ENCODE data around the gene SLC7A10. TPM values are rescaled to one million over a fixed set of nuclear protein-coding genes. Genes with fewer than 3 reads are reported as not detected.

SLC7A10 gene
- total and polyA plus RNA-seq, 3 donors from 2014 or later: 2.1 to 5.8 (median 3.0) TPM

DNA sequence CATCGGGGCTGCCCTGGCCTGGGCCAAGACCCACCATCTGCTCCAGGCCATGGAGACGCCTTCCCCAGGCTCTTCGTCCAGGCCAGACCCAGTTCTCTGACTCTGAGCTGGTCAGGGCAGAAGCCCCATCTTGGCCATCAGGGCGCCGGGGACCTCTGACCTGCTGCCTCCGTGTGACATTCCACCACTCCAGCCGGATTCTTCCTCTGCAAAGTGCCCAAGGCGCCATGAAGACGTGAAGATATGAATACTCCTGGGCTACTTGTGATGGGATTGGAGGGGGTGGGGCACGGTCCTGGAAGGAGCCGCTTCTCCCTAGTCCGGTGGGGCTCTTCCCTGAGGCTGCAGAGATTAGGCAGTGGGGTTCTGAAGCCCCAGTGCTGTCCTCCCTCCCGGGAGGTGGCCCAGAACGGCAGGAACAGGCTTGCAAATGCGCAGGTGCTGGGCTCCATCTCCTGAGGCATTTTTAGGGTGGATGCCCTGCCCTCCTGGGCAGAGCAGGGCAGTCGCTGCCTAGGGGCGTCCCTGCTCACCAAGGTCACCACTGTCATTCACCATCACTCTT, 26.0 kb upstream of the SLC7A10 start:
- TF ChIP-seq, protein P1, sequence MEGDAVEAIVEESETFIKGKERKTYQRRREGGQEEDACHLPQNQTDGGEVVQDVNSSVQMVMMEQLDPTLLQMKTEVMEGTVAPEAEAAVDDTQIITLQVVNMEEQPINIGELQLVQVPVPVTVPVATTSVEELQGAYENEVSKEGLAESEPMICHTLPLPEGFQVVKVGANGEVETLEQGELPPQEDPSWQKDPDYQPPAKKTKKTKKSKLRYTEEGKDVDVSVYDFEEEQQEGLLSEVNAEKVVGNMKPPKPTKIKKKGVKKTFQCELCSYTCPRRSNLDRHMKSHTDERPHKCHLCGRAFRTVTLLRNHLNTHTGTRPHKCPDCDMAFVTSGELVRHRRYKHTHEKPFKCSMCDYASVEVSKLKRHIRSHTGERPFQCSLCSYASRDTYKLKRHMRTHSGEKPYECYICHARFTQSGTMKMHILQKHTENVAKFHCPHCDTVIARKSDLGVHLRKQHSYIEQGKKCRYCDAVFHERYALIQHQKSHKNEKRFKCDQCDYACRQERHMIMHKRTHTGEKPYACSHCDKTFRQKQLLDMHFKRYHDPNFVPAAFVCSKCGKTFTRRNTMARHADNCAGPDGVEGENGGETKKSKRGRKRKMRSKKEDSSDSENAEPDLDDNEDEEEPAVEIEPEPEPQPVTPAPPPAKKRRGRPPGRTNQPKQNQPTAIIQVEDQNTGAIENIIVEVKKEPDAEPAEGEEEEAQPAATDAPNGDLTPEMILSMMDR (IDR thresholded peaks at IDR 0.05): no peak
- TF ChIP-seq POLR2A (IDR thresholded peaks at IDR 0.05): no peak
- intact Hi-C loops (cut with DNase I; ENCODE audit: low total_unique reads): no loop called here
- no peak overlapping the region for H3K27ac ChIP-seq

DNA sequence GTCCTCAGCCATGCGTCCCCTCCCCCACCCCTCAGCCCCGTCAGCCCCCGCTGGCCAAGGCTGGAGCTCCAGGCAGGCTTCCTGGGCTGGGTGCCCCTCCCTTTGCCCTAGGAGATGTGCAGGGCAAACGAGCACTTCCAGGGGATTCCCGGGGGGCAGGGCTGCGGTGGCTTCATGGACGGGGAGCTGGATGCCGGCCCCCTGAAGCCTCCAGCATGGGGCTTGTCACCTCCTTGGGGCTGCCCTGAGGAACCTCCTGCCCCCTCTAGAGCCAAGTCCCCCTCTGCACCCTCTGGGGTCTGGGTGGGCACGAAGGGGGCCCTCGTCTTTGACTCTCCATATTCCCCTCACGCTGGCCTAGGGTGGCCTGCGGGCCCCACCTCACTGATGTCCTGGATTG, 25.4 kb upstream of the SLC7A10 start:
- H3K9me3 ChIP-seq: no peaks in the 10 kb centered on the region
- no peaks in the 10 kb centered on the region for H3K36me3 ChIP-seq (ENCODE audit: low read depth, missing control alignments)
- no peaks in the 10 kb centered on the region for H3K4me1 ChIP-seq
- TF ChIP-seq, protein P1 (IDR thresholded peaks at IDR 0.05): no peak
- TF ChIP-seq POLR2A (IDR thresholded peaks at IDR 0.05): no peak
- no peak for DNase-seq
- intact Hi-C loops (cut with DNase I; ENCODE audit: low total_unique reads): no loop called here
- 64% methylated on average over 12 of the region's 12 CpGs; no CpG with 5 or more reads in 1 of the 2 donors for WGBS, 2 donors
- H3K27me3 ChIP-seq: no peaks in the 10 kb centered on the region
- no peak overlapping the region for H3K27ac ChIP-seq
- no peak overlapping the region for H3K4me3 ChIP-seq

More for the DNA sequence above, 26.0 kb upstream of the SLC7A10 start:
- Histone ChIP-seq H3K4me1 (no peaks in the 10 kb centered on the region), H3K36me3 (ENCODE audit: low read depth, missing control alignments) (no peaks in the 10 kb centered on the region), H3K4me3 (no peak overlapping the region), H3K27me3 (no peaks in the 10 kb centered on the region), H3K9me3 (no peaks in the 10 kb centered on the region)
- 51 to 83% methylated on average over 2 to 17 of the region's 17 CpGs for WGBS, 2 donors
- no peak for DNase-seq

DNA sequence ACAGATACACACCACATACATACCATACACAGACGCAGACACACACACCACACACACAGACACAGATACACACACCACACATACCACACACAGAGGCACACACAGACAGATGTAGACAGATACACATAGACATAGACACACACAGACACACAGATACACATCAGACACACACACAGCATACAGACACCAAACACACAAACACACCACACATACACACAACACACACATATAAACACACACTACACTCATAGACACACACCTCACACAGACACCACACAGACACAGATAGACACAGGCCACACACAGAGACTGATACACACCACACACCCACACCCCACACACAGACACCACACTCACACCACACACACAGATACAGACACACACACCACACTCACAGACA, 24.9 kb upstream of the SLC7A10 start:
- H3K9me3 ChIP-seq: no peaks in the 10 kb centered on the region
- TF ChIP-seq POLR2A (IDR thresholded peaks at IDR 0.05): no peak
- TF ChIP-seq, protein P1 (IDR thresholded peaks at IDR 0.05): no peak
- DNase-seq: no peak
- no peaks in the 10 kb centered on the region for H3K27me3 ChIP-seq
- no peaks in the 10 kb centered on the region for H3K4me1 ChIP-seq
- 83 to 92% methylated on average over 1 of the region's 1 CpG for WGBS, 2 donors
- intact Hi-C loops (cut with DNase I; ENCODE audit: low total_unique reads): no loop called here
- H3K36me3 ChIP-seq (ENCODE audit: low read depth, missing control alignments): no peaks in the 10 kb centered on the region
- H3K27ac ChIP-seq: no peak overlapping the region
- H3K4me3 ChIP-seq: no peak overlapping the region

DNA sequence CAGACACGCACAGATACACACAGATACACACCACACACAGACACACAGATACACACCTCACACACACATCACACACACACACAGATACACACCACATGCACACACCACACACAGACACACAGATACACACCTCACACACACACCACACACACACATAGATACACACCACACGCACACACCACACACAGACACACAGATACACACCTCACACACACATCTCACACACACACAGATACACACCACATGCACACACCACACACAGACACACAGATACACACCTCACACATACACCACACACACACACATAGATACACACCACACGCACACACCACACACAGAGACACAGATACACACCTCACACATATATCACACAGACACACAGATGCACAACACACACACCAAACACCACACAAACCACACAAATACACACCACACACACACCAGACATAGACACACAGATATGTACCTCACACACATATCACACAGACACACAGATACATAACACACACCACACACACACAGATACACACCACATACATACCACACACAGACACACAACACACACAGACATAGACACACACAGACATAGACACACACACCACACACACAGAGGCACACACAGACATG, 24.2 kb upstream of the SLC7A10 start:
- Histone ChIP-seq H3K27me3 (no peaks in the 10 kb centered on the region), H3K4me3 (no peak overlapping the region), H3K36me3 (ENCODE audit: low read depth, missing control alignments) (no peaks in the 10 kb centered on the region), H3K4me1 (no peaks in the 10 kb centered on the region), H3K9me3 (no peaks in the 10 kb centered on the region), H3K27ac (no peak overlapping the region)
- intact Hi-C loops (cut with DNase I; ENCODE audit: low total_unique reads): no loop called here
- TF ChIP-seq POLR2A (IDR thresholded peaks at IDR 0.05): no peak
- TF ChIP-seq, protein P1 (IDR thresholded peaks at IDR 0.05): no peak
- WGBS, 2 donors: 90 to 92% methylated on average over 3 of the region's 3 CpGs
- DNase-seq: no peak

Data from testis (tissue), 3 donors.